NCI-H146 treated with DMSO at 0.1 percent for 48 hours (cell line): ENCODE measurements around the gene MAMSTR.
"Not testable (repeated sequence)": the region's sequence is repeated elsewhere in the genome, so short reads cannot be mapped to it uniquely, and the experiment has no call there.

Experiments
- DNase-seq: peaks from one replicate; lab custom pipeline; 2025; ENCODE audit not compliant: unreplicated experiment; lab: John Stamatoyannopoulos, UW

MAMSTR gene, protein sequence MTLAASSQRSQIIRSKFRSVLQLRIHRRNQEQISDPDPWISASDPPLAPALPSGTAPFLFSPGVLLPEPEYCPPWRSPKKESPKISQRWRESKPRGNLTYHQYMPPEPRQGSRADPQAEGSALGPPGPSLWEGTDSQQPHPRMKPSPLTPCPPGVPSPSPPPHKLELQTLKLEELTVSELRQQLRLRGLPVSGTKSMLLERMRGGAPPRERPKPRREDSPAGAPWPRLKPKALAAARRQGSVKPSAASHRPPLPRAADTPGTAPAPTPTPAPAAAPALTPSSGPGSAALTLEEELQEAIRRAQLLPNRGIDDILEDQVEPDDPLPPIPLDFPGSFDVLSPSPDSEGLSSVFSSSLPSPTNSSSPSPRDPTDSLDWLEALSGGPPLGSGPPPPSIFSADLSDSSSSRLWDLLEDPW

DNA sequence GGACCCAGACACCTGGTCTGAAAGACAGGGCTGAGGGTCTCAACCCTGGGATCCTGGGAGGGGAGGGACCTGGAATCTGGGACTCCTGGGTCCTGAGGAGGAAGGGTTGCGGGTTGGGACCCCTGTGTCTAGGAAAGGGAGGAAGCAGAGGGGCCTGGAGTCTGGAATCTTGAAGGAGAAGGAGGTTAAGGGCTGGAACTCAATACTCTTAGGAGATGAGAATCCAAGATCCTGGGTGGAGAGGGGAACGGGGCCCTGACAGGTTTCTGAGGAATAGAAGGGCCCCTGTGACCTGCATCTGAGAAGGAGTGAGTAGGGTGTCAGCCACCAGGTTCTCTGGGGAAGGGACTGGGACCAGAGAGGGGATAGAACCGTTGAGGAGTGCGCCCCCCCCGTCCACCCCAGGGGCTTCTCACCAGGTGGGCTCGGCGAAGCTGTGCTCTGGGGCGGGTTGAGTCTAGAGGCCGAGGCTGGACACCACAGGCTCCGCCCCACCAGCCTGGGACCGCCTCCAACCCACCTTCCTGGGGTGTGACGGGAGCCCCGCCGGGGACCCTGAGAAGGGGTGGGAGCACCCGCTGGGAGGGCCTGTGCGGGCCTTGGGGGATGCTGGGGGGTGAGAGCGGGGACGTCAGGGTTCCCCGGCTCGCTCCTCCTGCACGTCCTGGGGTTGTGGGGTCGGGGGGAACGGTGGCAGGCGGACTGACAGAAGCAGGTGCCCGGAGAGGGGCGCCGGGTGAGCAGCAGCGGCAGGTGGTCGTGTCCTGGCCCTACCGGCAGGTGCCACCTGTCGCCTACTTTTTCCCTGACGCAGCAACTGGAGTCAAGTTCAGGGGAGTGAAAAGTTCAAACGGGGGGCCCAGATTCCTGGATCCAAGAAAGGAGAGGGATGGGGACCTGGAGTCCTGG is at the start of gene MAMSTR:
TSS of gene MAMSTR (minus strand) at position 463 of the 909 bp plus-strand sequence. CDS start 694 bp downstream, outside the sequence.
- no peak for DNase-seq

DNA sequence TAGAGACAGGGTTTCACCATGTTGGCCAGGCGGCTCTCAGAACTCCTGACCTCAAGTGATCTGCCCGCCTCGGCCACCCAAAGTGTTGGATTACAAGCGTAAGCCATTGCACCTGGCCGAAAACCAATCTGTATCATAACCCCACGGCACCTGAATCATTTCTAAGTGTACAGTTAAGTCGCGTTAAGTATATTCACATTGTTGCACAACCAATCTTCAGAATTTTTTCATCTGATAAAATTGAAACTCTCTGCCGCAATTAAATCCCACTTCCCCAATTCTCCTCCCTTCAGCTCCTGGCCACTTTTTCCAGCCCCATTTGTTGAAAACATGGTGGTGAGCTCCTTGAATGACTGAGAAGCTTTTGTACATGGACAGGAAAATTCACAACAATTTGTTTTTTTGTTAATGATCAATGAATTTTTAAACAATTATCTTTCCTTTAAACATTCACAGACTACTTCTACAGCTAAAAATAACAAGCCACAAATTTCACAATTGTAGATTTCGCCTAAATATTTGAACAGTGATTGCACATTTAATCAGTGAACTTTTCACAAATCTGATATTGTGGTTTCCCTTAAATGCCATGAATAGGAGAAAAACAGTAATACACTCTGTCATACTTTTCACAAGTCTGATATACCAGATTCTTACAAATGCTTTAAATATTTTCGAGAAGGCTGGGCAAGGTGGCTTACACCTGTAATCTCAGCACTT is 49.6 kb upstream of the MAMSTR start:
- DNase-seq: no peak

GRCh38 chr19:48768171-48768753 is 48.7 kb upstream of the MAMSTR start:
- DNase-seq: not testable (repeated sequence)

GRCh38 chr19:48765816-48766215 is 46.3 kb upstream of the MAMSTR start:
- DNase-seq: not testable (repeated sequence)

GRCh38 chr19:48760504-48761205 is 41.1 kb upstream of the MAMSTR start:
- DNase-seq: no peak

DNA sequence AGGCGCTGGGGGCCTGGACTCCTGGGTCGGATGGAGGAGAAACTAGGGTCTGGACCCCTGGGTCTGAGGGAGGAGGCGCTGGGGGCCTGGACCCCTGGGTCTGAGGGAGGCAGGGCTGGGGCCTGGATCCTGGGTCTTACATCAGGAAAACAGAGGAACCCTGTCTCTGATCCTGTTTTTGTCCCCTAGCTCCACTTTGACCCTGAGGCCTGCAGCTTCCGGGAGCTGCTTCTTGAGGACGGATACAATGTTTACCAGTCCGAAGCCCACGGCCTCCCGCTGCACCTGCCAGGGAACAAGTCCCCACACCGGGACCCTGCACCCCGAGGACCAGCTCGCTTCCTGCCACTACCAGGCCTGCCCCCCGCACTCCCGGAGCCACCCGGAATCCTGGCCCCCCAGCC is 38.2 kb upstream of the MAMSTR start:
- no peak for DNase-seq

- no peak for DNase-seq
These were observed 37.7 kb upstream of the MAMSTR start for GRCh38 chr19:48757089-48757675.

DNA sequence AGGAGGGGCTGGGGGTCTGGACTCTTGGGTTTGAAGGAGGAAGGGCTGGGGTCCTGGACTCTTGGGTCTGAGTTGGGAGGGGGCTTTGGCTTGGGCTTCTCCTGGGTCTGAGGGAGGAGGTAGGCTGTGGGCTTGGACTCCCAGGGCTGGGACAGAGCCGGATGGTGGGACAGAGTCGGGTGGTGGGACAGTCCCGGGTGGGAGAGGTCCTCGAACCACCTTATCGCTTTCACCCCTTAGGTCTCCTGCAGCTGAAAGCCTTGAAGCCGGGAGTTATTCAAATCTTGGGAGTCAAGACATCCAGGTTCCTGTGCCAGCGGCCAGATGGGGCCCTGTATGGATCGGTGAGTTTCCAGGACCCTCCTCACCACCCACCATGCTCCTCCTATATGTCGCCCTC is 37.2 kb upstream of the MAMSTR start:
- no peak for DNase-seq

DNA sequence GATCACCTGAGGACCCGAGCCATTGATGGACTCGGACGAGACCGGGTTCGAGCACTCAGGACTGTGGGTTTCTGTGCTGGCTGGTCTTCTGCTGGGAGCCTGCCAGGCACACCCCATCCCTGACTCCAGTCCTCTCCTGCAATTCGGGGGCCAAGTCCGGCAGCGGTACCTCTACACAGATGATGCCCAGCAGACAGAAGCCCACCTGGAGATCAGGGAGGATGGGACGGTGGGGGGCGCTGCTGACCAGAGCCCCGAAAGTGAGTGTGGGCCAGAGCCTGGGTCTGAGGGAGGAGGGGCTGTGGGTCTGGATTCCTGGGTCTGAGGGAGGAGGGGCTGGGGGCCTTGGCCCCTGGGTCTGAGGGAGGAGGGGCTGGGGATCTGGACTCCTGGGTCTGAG is 36.7 kb upstream of the MAMSTR start:
- DNase-seq: no peak

- DNase-seq: no peak
These were observed 36.3 kb upstream of the MAMSTR start for GRCh38 chr19:48755787-48756186.

DNA sequence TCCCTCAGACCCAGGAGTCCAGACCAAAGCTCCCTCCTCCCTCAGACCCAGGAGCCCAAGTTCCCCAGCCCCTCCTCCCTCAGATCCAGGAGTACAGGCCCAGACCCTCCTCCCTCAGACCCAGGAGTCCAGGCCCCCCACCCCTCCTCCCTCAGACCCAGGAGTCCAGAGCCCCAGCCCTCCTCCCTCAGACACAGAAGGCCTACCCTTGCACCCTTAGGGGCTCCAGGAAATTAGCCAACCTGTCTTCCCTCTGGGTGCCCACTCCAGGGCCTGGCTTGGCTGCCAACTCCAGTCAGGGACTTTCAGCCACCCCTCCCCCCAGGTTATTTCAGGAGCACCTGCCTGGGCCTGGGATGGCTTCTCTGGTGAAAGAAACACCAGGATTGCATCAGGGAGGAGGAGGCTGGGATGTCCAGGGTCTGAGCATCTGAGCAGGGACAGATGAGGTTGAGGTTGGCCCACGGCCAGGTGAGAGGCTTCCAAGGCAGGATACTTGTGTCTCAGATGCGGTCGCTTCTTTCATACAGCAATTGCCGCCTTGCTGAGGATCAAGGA is 35.6 kb upstream of the MAMSTR start, which contains the start of gene FGF21:
TSS of gene FGF21 (plus strand) at position 441 of the 558 bp plus-strand sequence. CDS start 713 bp downstream, outside the sequence.
- no peak for DNase-seq

GRCh38 chr19:48752496-48753365 is 33.2 kb upstream of the MAMSTR start, which contains the start of gene FUT1:
Gene FUT1, minus strand, starts transcription at chr19:48752641. Its CDS starts 1,360 bp downstream, at chr19:48751281.
- DNase-seq: peak; percentile 95

DNA sequence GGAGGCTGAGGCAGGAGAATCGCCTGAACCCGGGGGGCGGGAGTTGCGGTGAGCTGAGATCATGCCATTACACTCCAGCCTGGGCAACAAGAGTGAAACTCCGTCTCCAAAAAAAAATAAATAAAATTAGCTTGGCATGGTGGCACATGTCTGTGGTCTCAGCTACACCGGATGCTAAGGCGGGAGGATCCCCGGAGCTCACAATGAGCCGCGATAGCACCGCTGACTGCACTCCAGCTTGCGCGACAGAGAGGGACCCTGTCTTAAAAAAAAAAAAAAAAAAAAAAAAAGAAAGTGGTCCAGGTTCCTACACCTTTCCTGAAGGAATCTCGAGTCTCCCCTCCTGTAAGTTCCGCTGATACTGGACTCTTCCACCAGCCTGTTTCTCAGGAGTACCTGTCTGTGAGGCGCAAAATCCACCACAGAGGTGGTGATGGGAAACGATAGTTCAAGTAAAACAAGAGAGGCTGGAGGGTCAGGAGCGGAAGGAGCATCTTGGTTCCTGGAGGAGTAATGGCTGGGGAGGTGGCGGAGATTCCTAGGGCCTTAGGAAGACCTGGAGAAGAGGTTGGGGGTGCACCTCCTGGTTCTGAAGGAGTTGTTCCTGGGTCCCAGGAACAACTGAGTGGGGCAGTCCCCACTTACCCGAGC is 32.4 kb upstream of the MAMSTR start:
- no peak for DNase-seq

- no peak for DNase-seq
These were observed 31.4 kb upstream of the MAMSTR start for GRCh38 chr19:48750771-48751504.

GRCh38 chr19:48750351-48750750 is 30.8 kb upstream of the MAMSTR start:
- DNase-seq: no peak

GRCh38 chr19:48749571-48750198 is 30.2 kb upstream of the MAMSTR start:
- no peak for DNase-seq
